ENCODE data around the gene MAP3K10.

MAP3K10 gene

DNA sequence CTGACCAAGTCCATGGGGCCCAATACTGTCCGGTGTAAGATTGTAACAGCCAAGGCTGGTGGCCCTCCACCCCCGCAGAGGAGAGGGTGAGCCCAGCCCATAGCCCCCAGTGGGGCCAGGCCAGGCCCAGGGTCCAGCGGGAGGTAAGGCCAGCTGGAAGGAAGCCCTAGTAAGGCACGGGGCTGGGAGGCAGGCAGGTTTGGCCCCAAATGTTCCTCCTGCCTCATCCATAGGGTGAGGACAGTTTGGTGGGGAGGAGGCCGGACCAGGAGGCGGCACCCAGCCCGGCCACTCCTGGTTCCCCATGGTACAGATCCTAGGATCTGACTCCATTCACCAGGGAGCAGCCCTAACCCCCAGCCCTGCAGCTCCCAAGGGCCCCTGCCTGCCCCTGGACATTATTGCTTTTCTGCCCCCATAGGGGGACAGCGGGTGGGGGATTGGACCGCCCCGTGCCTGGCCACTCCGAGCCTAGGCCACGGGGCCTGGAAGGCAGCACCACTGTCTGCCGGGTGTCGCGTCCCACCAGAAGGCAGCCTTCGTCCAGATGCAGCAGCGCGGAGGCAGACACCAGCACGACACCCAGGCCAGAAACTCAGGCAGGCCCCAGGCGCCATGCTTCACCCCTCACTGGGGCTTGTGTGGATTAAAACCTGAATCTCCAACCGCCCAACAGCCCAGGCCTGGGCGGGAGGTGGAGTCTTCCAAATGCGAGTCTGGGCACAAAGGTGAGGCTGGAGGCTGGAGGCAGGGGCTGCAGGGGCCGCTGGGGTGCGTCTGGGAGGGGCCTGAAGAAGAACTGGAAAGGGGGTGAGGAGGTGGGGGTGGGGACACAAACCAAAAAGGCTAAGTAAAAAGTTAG, 42.0 kb downstream of the MAP3K10 start:
- in situ Hi-C loops (cut with HindIII; ENCODE audit: low sequenced_read_pairs): no loop called here

DNA sequence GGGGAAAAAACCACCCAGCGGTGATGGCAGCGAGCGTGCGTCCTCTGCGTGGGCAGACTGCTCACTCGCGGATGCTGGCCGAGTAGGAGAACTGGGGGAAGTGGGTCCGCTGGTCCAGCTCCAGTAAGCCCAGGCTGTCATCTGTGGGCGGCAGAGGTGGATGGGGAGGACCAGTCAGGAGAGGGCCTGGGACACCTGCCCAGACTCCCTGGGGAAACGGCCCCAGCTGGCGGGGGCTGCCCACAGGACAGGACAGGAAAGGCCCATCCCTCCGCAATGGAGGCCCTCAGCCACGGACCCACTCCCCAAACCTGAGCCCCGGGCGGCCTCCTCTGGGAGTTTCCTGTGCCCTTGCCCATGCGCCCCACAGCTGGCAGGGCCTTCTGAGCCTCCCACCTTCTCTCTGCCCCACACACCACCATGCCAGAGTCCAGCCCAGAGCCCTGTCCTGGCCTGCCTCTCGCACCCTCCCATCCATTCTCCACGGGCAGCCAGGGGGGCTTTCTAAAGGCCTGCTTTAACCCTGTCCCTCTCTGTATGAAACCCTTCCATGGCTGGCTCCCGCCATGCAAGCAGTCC, 42.7 kb downstream of the MAP3K10 start:
- in situ Hi-C loops (cut with HindIII; ENCODE audit: low sequenced_read_pairs): no loop called here

DNA sequence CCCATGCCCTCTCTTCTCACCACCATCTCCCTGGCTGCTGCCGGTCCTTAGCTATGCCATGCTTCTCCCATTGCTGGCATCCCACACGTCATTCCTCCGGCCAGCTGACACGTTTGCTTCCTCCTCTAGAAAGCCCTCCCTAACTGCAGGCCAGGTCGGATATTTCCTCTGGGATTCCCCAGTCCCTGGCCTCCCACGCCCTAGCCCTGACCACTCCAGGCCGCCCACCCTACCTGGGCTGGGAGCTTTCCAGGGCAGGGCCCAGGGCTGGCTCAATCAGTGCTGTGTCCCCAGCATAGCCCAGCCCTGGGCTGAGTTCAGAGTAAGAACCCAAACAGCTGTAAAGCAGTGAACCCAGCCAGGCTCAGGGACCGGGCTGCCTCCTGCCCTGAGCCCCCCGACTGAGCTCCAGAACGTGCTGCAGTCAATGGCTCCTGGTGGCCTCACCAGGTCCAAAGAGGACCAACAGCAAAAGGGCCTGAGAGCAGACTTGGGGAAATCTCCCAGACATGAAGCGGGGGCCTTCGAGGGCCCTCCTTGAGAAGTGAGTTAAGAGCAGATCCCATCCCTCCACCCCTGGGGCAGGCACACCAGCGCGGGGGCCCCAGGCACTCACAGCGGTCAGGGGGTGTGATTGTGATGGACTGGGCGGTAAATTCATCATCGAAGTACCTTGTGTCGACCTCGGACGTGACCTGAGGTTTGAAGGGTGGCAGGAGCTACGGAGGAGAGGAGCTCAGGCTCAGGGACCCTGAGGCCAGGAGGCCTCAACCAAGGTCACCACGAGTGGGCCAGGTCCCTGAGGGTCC, 43.4 kb downstream of the MAP3K10 start:
- in situ Hi-C loops (cut with HindIII; ENCODE audit: low sequenced_read_pairs): no loop called here

DNA sequence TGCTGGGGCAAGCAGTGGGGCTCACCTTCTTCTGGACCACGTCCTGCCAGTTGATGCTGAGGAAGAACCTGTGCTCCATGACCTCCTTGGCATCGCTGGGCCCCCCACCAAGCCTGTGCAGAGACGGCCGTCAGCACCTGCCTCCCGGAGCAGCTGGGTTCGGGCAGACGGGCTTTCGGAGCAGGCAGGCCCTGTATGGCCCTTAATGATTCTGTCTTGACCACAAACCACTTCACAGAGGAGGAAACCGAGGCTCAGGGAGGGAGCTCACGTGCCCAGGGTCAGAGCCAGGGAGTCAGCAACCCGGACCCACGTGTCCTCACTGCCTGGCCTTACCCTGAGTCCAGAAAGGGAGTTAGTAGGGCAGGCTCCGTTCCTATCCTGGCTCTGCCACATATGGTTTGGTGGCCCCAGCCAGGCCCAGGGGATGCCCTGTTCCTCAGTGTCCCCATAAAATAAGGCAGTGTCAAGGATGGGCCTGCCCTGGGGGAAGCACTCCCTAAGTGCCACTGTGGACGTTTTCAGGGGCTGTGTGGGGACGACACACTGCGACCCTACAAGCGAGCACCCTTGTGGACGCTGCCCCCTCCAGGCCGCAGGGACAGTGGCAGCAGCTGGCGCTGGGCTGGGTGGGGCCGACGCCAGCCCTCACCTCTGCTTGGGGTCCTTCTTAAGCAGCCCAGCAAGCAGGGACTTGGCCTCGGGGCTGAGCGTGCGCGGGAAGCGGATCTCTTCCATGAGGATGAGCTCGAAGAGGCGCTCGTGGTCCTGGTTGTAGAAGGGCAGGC, 44.2 kb downstream of the MAP3K10 start:
- in situ Hi-C loops (cut with HindIII; ENCODE audit: low sequenced_read_pairs): no loop called here

DNA sequence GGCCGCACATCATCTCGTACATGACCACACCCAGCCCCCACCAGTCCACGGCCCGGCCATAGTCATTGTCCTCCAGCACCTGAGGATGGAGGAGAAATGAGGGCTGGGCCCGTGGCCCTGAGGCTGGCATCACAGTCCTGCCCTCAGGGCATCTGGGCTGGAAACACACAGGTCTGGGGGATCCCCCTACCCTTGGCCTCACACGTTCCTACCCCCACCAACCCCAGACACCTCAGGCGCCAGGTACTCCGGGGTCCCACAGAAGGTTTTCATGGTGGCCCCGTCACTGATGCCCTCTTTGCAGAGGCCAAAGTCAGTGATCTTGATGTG, 44.8 kb downstream of the MAP3K10 start:
- in situ Hi-C loops (cut with HindIII; ENCODE audit: low sequenced_read_pairs): no loop called here

DNA sequence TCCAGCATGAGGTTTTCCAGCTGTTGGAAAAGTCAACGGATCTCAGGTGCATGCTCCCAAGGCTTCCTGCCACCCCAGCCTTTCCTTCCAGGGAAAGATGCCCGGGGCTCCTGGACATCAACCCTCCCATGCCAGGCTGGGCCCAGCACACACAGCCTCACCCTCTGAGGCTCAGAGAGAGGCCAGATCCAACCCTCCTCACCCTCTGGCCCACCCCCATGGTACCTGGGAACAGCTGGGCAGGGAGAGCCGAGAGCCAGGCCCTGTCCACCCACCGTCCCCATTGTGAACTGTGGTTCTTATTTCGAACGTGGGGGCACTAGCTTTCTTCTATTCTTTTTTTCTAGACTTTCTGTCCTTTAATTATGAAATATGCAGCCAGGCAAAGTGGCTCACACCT, 45.1 kb downstream of the MAP3K10 start:
- in situ Hi-C loops (cut with HindIII; ENCODE audit: low sequenced_read_pairs): no loop called here

DNA sequence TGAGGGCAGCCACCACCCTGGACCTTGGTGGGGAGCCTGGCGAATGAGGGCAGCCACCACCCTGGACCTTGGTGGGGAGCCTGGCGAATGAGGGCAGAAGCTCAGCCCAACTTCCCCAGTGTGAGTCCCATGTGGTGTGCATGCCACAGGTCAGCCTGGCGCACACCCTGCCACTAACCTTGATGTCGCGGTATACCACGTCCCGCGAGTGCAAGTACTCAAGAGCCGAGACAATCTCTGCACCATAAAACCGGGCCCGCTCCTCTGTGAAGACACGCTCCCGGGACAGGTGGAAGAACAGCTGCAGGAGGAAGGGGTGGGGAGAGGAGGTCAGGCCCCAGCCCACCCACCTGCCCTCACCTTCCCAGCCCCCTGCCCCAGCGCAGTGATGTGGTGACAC, 46.6 kb downstream of the MAP3K10 start:
- in situ Hi-C loops (cut with HindIII; ENCODE audit: low sequenced_read_pairs): no loop called here

DNA sequence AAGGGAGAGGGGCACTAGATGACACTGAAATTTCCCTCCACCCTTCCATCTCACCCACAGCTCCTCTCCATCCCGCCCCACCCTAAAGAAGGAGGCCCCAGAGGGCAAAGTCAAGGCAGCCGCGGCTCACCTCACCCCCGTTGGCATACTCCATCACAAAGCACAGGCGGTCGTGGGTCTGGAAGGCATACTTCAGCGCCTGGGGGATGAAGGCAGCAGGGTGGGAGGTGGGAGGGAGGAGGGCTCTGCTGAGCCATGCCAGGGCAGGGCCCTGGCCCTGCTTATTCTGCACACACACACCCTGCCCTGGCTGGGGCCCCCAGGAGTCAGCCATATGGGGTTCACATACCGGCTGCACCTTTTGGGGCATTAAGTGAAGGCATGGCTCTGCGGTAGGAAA, 47.5 kb downstream of the MAP3K10 start:
- in situ Hi-C loops (cut with HindIII; ENCODE audit: low sequenced_read_pairs): no loop called here

DNA sequence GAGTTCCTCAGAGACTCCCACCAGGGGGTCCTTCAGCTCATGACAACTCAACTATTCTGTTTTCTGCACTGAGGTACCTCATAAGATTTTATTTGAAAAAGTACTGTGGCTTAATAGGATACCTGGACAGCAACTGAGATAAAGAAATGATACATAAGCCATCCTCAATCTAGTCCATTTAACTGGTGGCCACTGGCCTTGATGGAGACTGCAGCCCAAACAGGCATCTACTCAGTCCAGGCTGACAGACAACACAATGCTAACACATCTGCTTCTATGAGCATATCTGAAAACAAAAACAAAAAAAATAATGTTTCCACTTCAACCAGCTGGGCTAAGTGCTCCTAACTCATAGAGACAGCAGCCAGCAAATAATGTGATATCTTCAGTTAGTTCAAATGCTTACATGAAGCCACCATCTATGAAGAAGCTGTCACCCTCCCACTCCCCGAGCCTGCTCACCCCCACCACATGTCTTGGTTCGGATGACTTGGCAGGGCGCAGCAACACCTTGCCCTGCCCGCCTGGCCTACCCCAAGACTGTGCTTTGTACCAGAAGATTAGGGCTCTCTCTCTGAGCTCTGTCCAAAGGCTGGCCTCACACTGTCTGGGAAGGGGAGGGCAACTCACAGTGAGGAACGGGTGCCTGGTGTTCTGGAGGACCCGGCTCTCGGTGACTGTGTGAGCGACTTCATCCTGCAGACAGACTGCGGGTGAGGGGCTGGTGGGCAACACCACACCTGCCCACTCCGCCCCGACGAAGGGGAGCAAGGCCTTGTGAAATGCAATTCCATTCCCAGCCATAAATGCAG, 48.4 kb downstream of the MAP3K10 start:
- in situ Hi-C loops (cut with HindIII; ENCODE audit: low sequenced_read_pairs): no loop called here

DNA sequence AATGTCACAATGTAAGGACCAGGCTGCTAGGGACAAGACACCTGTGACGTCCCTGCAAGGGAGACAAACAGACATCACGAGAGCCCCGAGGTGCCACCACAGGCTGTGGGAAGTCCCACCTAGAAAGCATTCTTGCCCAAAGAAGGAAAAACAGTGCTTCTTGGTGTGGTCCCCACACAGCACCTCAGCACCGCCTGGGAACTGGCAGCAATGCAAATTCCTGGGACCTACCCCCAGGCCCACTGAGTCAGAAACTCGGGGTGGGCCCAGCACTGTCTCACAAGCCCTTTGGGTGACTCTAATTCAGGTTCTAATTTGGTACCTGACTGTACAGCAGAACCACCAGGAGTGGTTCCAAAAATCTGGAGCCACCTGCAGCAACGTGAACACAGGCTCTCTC, 49.1 kb downstream of the MAP3K10 start:
- in situ Hi-C loops (cut with HindIII; ENCODE audit: low sequenced_read_pairs): no loop called here

DNA sequence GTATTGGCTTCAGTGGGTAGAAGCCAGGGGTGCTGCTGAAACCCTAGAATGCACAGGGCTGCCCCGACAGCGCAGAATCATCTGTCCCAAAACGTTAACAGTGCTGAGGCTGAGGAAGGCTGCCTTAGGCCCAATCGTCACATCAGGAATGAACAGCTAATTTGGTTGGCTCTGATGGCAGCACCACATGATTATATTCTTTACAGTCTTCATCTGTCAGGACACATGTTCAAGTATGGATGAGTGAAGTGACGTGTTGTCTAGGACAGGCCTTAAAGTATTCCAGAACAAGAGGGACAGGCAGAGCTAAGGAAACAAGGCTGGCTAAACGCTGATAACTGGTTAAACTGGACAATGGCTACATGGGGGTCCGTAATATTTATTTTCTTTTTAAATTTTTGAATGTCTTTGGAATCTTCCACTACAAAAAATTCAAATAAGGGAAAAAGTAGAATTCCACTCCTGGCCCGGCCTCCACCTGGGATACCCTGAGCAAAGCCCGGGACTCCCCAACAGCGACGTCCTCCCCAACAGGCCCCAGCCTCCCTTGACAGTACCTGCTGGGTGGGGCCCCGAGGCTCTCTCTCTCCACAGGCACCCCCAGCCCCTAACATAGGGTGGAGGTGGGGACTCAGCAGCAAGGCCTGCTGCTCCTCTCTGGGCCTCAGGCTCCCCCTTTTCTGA, 50.0 kb downstream of the MAP3K10 start:
- in situ Hi-C loops (cut with HindIII; ENCODE audit: low sequenced_read_pairs): no loop called here

DNA sequence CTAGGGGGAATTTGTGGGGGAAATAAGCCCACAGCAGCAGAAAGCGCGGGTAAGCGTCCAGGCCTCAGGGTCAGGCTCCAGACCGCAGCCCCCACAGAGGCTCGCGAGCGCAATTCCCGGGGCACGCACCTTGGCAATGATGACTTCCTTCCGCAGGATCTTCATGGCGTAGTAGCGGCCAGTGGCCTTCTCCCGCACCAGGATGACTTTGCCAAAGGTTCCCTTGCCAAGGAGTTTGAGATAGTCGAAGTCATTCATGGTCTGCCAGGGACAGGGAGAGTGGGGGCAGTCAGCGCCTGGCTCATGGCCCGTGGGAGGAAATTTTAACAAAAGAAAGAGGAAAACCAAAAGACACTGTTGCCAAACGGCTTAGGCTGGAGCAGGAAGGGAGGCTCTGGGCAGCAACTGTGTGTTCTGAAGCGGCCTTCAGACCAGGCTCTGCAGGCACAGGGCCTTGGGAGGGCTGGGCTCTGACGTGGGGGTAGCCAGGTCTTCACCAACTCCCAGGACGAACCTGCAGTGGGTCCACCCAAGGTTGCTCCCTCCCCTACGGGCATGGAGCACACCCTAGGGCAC, 50.7 kb downstream of the MAP3K10 start:
- in situ Hi-C loops (cut with HindIII; ENCODE audit: low sequenced_read_pairs): no loop called here

DNA sequence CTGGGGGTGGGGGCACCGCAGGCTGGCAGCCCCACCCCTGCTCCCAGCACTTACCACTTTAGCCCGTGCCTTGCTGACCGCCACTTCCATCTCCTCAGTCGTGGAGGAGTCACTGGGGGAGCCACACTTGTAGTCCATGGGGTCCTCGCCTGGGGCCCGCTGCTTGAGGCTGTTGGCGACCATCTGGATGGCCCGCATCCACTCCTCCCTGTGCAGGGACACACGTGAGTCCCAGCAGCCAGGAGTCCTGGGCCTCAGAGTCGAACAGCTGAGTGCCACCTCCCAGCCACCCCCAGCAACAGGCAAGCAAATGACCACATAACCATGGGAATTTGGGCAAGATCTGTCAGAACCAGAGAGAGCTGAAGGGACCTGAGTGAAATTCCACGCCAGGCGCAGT, 51.3 kb downstream of the MAP3K10 start:
- in situ Hi-C loops (cut with HindIII; ENCODE audit: low sequenced_read_pairs): no loop called here

DNA sequence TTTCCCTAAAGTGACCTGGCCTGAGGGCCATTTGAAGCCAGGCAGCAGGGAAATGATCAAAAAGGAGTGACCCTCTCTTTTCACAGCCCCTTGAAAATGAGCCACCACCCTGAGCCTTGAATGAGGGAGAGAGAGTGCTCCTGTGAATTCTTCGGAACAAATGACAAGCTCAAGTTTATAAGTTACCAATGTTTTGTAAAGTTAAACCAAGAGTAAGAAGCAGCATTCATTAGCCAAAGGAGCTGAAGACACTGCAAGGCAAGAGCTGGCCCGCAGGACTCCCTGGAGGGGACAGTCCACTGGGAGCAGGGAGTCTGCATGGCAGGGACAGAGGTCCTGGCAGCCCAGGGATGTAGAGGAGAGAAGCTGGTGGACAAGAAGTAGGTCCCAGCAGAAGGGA, 52.0 kb downstream of the MAP3K10 start:
- in situ Hi-C loops (cut with HindIII; ENCODE audit: low sequenced_read_pairs): no loop called here

DNA sequence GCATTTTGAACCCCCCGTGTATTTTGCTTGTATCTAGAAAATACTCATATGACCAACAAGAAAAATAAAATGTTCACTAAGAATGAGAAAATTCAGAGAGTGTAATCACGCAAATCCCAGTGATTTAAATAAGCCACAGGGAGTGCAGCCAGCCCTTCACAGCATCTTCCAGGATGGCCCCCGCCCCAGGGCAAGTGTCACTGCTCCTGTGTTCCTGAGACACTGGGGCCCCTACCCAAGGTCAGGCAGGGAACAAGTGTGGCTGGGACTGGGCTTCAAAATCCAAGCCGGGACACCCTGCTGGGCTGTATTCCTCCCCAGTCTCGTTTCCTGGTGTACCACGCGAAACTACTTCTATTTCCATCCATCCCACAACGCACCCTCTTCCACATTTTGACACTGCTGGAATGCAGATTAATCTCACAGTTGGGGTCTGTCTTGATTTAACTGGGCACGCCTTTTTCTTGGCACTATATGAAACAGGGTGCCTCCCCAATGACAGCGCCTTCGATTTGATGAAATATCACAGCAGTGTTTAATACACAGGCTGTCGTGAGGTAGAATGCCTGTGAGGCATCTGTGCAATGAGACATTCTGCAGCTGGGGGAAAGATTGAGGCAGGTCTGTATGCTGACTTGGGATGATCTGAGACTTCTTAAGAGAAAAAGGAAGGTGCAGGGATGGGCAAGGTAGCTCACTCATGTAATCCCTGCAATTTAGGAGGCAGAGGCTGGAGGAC, 53.5 kb downstream of the MAP3K10 start:
- in situ Hi-C loops (cut with HindIII; ENCODE audit: low sequenced_read_pairs): no loop called here

DNA sequence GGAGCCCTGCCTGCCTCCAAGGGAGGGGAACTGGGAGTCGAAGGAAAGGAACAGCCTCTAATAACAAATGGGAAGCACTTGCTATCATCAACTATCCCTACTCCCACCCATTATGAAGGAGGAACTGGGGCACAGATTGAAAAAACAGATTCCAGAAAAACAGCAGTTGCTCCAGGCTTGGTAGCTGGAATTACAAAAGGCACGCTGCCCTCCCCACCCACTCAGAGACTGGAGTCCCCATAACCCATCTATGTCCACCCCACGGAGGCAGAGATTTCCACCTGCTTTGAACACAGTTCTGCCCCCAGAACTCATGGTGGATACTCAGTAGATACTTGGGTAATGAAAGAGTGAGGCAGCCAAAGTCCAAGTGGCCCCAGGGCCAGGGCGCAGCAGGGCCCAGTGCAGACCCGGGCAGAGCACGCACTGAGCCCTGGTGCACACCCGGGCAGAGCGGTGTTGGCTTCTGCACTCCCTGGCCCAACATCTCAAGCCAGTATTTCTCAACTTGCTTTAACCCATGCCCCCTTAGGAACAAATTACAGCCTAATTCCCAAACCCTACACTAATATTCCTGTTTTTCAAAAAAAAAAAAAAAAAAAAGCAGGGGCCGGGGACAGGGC, 54.4 kb downstream of the MAP3K10 start:
- in situ Hi-C loops (cut with HindIII; ENCODE audit: low sequenced_read_pairs): no loop called here

DNA sequence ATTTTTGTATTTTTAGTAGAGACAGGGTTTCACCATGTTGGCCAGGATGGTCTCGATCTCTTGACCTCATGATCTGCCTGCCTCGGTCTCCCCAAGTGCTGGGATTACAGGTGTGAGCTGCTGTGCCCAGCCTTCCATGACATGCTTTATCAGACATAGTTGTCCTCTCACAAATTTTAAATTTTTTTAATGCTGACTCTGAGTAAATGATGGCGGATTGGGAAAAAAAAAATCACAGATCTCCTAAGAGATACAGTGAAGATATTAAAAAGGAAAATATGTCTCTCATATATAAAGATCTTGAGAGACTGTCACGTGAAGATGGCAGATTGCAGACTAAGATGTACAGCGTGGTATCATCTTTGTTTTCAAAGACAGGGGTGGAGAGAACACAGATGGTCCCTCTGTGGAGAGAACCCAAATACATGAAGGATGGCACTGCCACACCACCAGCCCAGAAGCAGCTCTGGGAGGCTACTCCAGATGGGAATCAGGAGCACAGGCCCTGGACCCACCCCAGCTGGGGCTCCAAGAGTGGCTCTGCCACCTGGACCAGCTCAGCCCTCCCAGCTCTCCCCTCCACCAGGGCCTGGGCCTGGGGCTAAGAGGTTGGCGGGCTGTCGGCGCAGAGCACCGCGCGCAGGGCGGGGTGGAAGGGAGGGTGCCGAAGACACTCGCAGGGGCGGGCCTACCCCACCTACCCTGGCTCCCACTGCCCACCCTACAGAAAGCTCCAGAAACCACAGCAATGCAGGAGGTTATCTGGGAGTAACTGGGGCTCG, 55.3 kb downstream of the MAP3K10 start:
- in situ Hi-C loops (cut with HindIII; ENCODE audit: low sequenced_read_pairs): no loop called here

DNA sequence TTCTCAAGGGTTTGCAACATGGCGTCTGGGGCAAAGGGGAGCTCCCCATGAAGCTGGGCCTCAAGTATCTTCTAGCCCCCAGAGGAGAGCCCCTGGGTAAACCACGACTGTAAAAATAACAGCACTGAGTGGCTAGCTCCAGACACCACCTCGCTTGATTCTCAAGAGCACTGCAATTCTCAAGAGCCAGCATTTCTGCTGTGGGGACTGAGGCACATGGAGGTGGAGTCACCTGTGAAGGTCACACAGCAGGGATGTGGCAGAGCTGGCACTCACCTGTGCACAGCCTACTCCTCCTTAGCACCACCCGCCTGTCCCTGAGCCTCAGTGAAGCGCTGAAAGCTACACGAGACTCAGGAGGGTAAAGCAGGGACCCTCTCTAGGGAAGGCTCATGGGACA, 56.0 kb downstream of the MAP3K10 start:
- in situ Hi-C loops (cut with HindIII; ENCODE audit: low sequenced_read_pairs): no loop called here

All from DLD1 (cell line).